Activated naive CD8-positive, alpha-beta T cell (primary cell): ENCODE data around the gene SMIM23.
A peak's percentile ranks its signal among the peaks of the same experiment; 100 is the strongest.

Source experiments
- H3K27ac Mint-ChIP-seq: one replicate; pipeline ENCODE4 v1.8.0; 2021; ENCODE audit warnings: mixed read lengths
- H3K27me3 Mint-ChIP-seq: one replicate; pipeline ENCODE4 v1.8.0; 2021; ENCODE audit warnings: mixed read lengths
- H3K36me3 Mint-ChIP-seq: one replicate; pipeline ENCODE4 v1.8.0; 2021; ENCODE audit warnings: mixed read lengths
- H3K4me1 Mint-ChIP-seq: one replicate; pipeline ENCODE4 v1.8.0; 2021; ENCODE audit warnings: low read depth, mixed read lengths
- H3K4me3 Mint-ChIP-seq: one replicate; pipeline ENCODE4 v1.8.0; 2021; ENCODE audit warnings: mild to moderate bottlenecking, mixed read lengths
- H3K9me3 Mint-ChIP-seq: one replicate; pipeline ENCODE4 v1.8.0; 2021; ENCODE audit warnings: low read depth, mixed read lengths

The SMIM23 gene

GRCh38 chr5:171820561-171820960, 34.9 kb downstream of the SMIM23 start:
- Mint-ChIP-seq H3K4me3 (no peak overlapping the region), H3K27me3 (peaks cover 4% of the 10 kb centered on the region), H3K9me3 (no peaks in the 10 kb centered on the region), H3K27ac (no peak overlapping the region), H3K4me1 (no peaks in the 10 kb centered on the region), H3K36me3 (peaks cover 2% of the 10 kb centered on the region)

GRCh38 chr5:171821286-171821685, 35.7 kb downstream of the SMIM23 start:
- H3K4me1 Mint-ChIP-seq: no peaks in the 10 kb centered on the region
- H3K9me3 Mint-ChIP-seq: no peaks in the 10 kb centered on the region
- peaks cover 5% of the 10 kb centered on the region for H3K27me3 Mint-ChIP-seq
- peaks cover 5% of the 10 kb centered on the region for H3K36me3 Mint-ChIP-seq
- no peak overlapping the region for H3K27ac Mint-ChIP-seq
- no peak overlapping the region for H3K4me3 Mint-ChIP-seq

- Mint-ChIP-seq H3K4me3 (no peak overlapping the region), H3K4me1 (no peaks in the 10 kb centered on the region), H3K27me3 (peaks cover 5% of the 10 kb centered on the region), H3K9me3 (no peaks in the 10 kb centered on the region), H3K27ac (no peak overlapping the region), H3K36me3 (peaks cover 8% of the 10 kb centered on the region)
Measured at GRCh38 chr5:171823269-171823668, 37.7 kb downstream of the SMIM23 start.

- H3K27ac Mint-ChIP-seq: no peak overlapping the region
- peaks cover 5% of the 10 kb centered on the region for H3K27me3 Mint-ChIP-seq
- H3K36me3 Mint-ChIP-seq: peaks cover 8% of the 10 kb centered on the region
- H3K4me1 Mint-ChIP-seq: no peaks in the 10 kb centered on the region
- H3K4me3 Mint-ChIP-seq: no peak overlapping the region
- no peaks in the 10 kb centered on the region for H3K9me3 Mint-ChIP-seq
Measured at GRCh38 chr5:171825051-171825450, 39.4 kb downstream of the SMIM23 start.

- H3K36me3 Mint-ChIP-seq: peaks cover 8% of the 10 kb centered on the region
- H3K4me3 Mint-ChIP-seq: no peak overlapping the region
- no peaks in the 10 kb centered on the region for H3K9me3 Mint-ChIP-seq
- H3K27ac Mint-ChIP-seq: no peak overlapping the region
- no peaks in the 10 kb centered on the region for H3K4me1 Mint-ChIP-seq
- H3K27me3 Mint-ChIP-seq: peaks cover 5% of the 10 kb centered on the region
Measured at GRCh38 chr5:171826132-171826531, 40.5 kb downstream of the SMIM23 start.

GRCh38 chr5:171827162-171827561, 41.5 kb downstream of the SMIM23 start:
- Mint-ChIP-seq H3K27me3 (peaks cover 5% of the 10 kb centered on the region), H3K27ac (no peak overlapping the region), H3K4me1 (no peaks in the 10 kb centered on the region), H3K4me3 (no peak overlapping the region), H3K9me3 (peaks cover 7% of the 10 kb centered on the region), H3K36me3 (peaks cover 10% of the 10 kb centered on the region)

- Mint-ChIP-seq H3K36me3 (peaks cover 15% of the 10 kb centered on the region), H3K9me3 (peaks cover 15% of the 10 kb centered on the region), H3K4me1 (no peaks in the 10 kb centered on the region), H3K4me3 (no peak overlapping the region), H3K27me3 (no peaks in the 10 kb centered on the region), H3K27ac (no peak overlapping the region)
Measured at GRCh38 chr5:171830686-171831085, 45.1 kb downstream of the SMIM23 start.

- Mint-ChIP-seq H3K36me3 (peaks cover 13% of the 10 kb centered on the region), H3K4me1 (no peaks in the 10 kb centered on the region), H3K27ac (no peak overlapping the region), H3K27me3 (no peaks in the 10 kb centered on the region), H3K4me3 (no peak overlapping the region), H3K9me3 (peaks cover 15% of the 10 kb centered on the region)
Measured at GRCh38 chr5:171832775-171833174, 47.2 kb downstream of the SMIM23 start.

GRCh38 chr5:171834461-171834860, 48.8 kb downstream of the SMIM23 start:
- H3K4me3 Mint-ChIP-seq: no peak overlapping the region
- H3K36me3 Mint-ChIP-seq: peaks cover 13% of the 10 kb centered on the region
- peaks cover 15% of the 10 kb centered on the region for H3K9me3 Mint-ChIP-seq
- H3K27ac Mint-ChIP-seq: peak overlapping the region; percentile 29
- H3K4me1 Mint-ChIP-seq: no peaks in the 10 kb centered on the region
- no peaks in the 10 kb centered on the region for H3K27me3 Mint-ChIP-seq

GRCh38 chr5:171835066-171835465, 49.4 kb downstream of the SMIM23 start:
- no peak overlapping the region for H3K4me3 Mint-ChIP-seq
- H3K4me1 Mint-ChIP-seq: no peaks in the 10 kb centered on the region
- H3K9me3 Mint-ChIP-seq: peaks cover 15% of the 10 kb centered on the region
- H3K27ac Mint-ChIP-seq: no peak overlapping the region
- H3K27me3 Mint-ChIP-seq: no peaks in the 10 kb centered on the region
- peaks cover 13% of the 10 kb centered on the region for H3K36me3 Mint-ChIP-seq

- Mint-ChIP-seq H3K4me1 (no peaks in the 10 kb centered on the region), H3K36me3 (peaks cover 20% of the 10 kb centered on the region), H3K27me3 (no peaks in the 10 kb centered on the region), H3K4me3 (no peak overlapping the region), H3K9me3 (peaks cover 5% of the 10 kb centered on the region), H3K27ac (no peak overlapping the region)
Measured at GRCh38 chr5:171837522-171837921, 51.9 kb downstream of the SMIM23 start.

GRCh38 chr5:171838066-171838465, 52.4 kb downstream of the SMIM23 start:
- no peak overlapping the region for H3K27ac Mint-ChIP-seq
- peaks cover 5% of the 10 kb centered on the region for H3K9me3 Mint-ChIP-seq
- no peaks in the 10 kb centered on the region for H3K4me1 Mint-ChIP-seq
- H3K36me3 Mint-ChIP-seq: peaks cover 16% of the 10 kb centered on the region
- H3K27me3 Mint-ChIP-seq: no peaks in the 10 kb centered on the region
- H3K4me3 Mint-ChIP-seq: no peak overlapping the region

GRCh38 chr5:171839112-171839511, 53.5 kb downstream of the SMIM23 start:
- Mint-ChIP-seq H3K9me3 (no peaks in the 10 kb centered on the region), H3K36me3 (peaks cover 12% of the 10 kb centered on the region), H3K27me3 (no peaks in the 10 kb centered on the region), H3K4me1 (no peaks in the 10 kb centered on the region), H3K27ac (no peak overlapping the region), H3K4me3 (no peak overlapping the region)

GRCh38 chr5:171840066-171840465, 54.4 kb downstream of the SMIM23 start:
- Mint-ChIP-seq H3K4me1 (no peaks in the 10 kb centered on the region), H3K36me3 (peaks cover 12% of the 10 kb centered on the region), H3K4me3 (no peak overlapping the region), H3K9me3 (no peaks in the 10 kb centered on the region), H3K27ac (no peak overlapping the region), H3K27me3 (no peaks in the 10 kb centered on the region)
